A549 (cell line): ENCODE data around the gene CEP164. TPM values are rescaled to one million over a fixed set of nuclear protein-coding genes. Genes with fewer than 3 reads are reported as not detected.
A peak's percentile ranks its signal among the peaks of the same experiment; 100 is the strongest.

Experiments used
- ATAC-seq, 2 experiments: fragments of 200-7000 bp in 1 of 2; fragments of >200 bp in 1 of 2; cut with Nextera tagmentation in 1 of 2; cut with Tn5 transposase in 1 of 2; 3 replicates each; pipeline versions ENCODE4 v1.8.0 to v1.9.1; 2018 to 2020; ENCODE audit warnings: mild to moderate bottlenecking in 1 of 2, moderate library complexity in 1 of 2
- CTCF ChIA-PET: fragments of 300-600 bp; sonication (Branson Sonifier 250); formaldehyde crosslinking; extraction: SDS; loops from one replicate; lab custom pipeline; 2021; ENCODE audit warnings: antibody characterized with exemption, inconsistent platforms; lab: Yijun Ruan, JAX
- POLR2A ChIA-PET: fragments of 350-600 bp; formaldehyde crosslinking; extraction: SDS; loops from one replicate; lab custom pipeline; 2021; ENCODE audit warnings: antibody characterized with exemption, inconsistent platforms; lab: Yijun Ruan, JAX
- DNase-seq, 2 experiments: peaks; one replicate each; pipeline versions ENCODE4 v3.0.0 to v3.0.0-alpha.2; 2011 to 2016; ENCODE audit warnings: low read depth in 1 of 2, low spot score in 1 of 2
- FAIRE-seq: peaks from 2 replicates; lab custom pipeline; 2011; peaks lifted over from hg19 to GRCh38; lab: Jason Lieb, UNC
- H3K27ac ChIP-seq, 2 experiments: fragments of >200 bp; sonication (Bioruptor Twin); formaldehyde crosslinking; 3 replicates each; pipeline ENCODE4 v1.5.1; 2016 to 2017
- H3K4me1 ChIP-seq: fragments of >200 bp; sonication (Bioruptor Twin); formaldehyde crosslinking; 3 replicates; pipeline ENCODE4 v1.6.1; 2016
- H3K4me2 ChIP-seq: fragments of >200 bp; sonication (Bioruptor Twin); formaldehyde crosslinking; 3 replicates; pipeline ENCODE4 v1.6.1; 2016
- H3K4me3 ChIP-seq: fragments of >200 bp; sonication (Bioruptor Twin); formaldehyde crosslinking; 3 replicates; pipeline ENCODE4 v1.5.1; 2016
- H3K9me3 ChIP-seq: fragments of >200 bp; sonication (Bioruptor Twin); formaldehyde crosslinking; 3 replicates; pipeline ENCODE4 v1.6.1; 2016
- BHLHE40 ChIP-seq: IDR thresholded peaks from 2 replicates; pipeline ENCODE4 v1.6.1; 2012; ENCODE audit warnings: low read depth, low read length, inconsistent platforms
- CEBPB ChIP-seq, 2 experiments: fragments of >200 bp in 1 of 2; sonication (Bioruptor Twin) in 1 of 2; formaldehyde crosslinking in 1 of 2; IDR thresholded peaks; 2 replicates each; pipeline ENCODE4 v1.6.1; 2012 to 2016
- CHD2 ChIP-seq: fragments of 150-350 bp; IDR thresholded peaks from 2 replicates; pipeline ENCODE4 v1.6.1; 2014; ENCODE audit warnings: low read length; ENCODE audit not compliant: partially characterized antibody
- CTCF ChIP-seq: fragments of >200 bp; sonication (Bioruptor Twin); formaldehyde crosslinking; IDR thresholded peaks from 3 replicates; pipeline ENCODE4 v1.5.1; 2016
- EHMT2 ChIP-seq: fragments of 200-600 bp; sonication (generic); IDR thresholded peaks from 2 replicates; pipeline ENCODE4 v1.6.1; 2016; ENCODE audit warnings: antibody characterized with exemption, low read depth, mild to moderate bottlenecking, moderate library complexity
- FOXS1 ChIP-seq: fragments of 250-450 bp; sonication (Bioruptor Pico); IDR thresholded peaks from 2 replicates; pipeline ENCODE4 v1.5.0; 2020; ENCODE audit warnings: mild to moderate bottlenecking, moderate library complexity
- HDAC2 ChIP-seq: fragments of 200-600 bp; sonication (generic); IDR thresholded peaks from 2 replicates; pipeline ENCODE4 v1.6.1; 2016
- HEYL ChIP-seq: fragments of 250-450 bp; sonication (Bioruptor Pico); IDR thresholded peaks from 2 replicates; pipeline ENCODE4 v1.8.0; 2021; ENCODE audit warnings: mild to moderate bottlenecking, moderate library complexity
- MYC ChIP-seq: IDR thresholded peaks from 2 replicates; pipeline ENCODE4 v1.6.1; 2012; ENCODE audit warnings: mild to moderate bottlenecking, inconsistent platforms, low read length, improper control_type of control experiment, borderline replicate concordance
- NR3C1 ChIP-seq: fragments of >200 bp; sonication (Bioruptor Twin); formaldehyde crosslinking; IDR thresholded peaks from 3 replicates; pipeline ENCODE4 v1.6.1; 2017
- PHF8 ChIP-seq: fragments of 200-600 bp; sonication (generic); IDR thresholded peaks from 2 replicates; pipeline ENCODE4 v1.6.1; 2016; ENCODE audit warnings: low read depth, mild to moderate bottlenecking, antibody characterized with exemption, moderate library complexity, borderline replicate concordance
- POLR2A ChIP-seq: IDR thresholded peaks from 2 replicates; pipeline ENCODE4 v1.6.1; 2012; ENCODE audit warnings: mild to moderate bottlenecking, low read length
- POLR2AphosphoS2 ChIP-seq: conservative IDR thresholded peaks from 2 replicates; pipeline ENCODE4 v1.6.1; 2012; ENCODE audit warnings: low read length, improper control_type of control experiment, inconsistent platforms
- RAD21 ChIP-seq, 2 experiments: fragments of >200 bp in 1 of 2; sonication (Bioruptor Twin) in 1 of 2; formaldehyde crosslinking in 1 of 2; IDR thresholded peaks in 1 of 2; conservative IDR thresholded peaks in 1 of 2; 2 replicates in 1 of 2; 3 replicates in 1 of 2; pipeline ENCODE4 v1.6.1; 2012 to 2018; ENCODE audit warnings: inconsistent platforms in 1 of 2
- ZC3H11A ChIP-seq: fragments of 450-650 bp; IDR thresholded peaks from 2 replicates; pipeline ENCODE4 v1.6.1; 2014; ENCODE audit warnings: antibody characterized with exemption, mild to moderate bottlenecking
- WGBS: methylation state at CpG from one replicate; pipeline ENCODE4 v1.1.6; 2017; ENCODE audit errors: missing lambda C conversion rate; 5-methylcytosine and 5-hydroxymethylcytosine counted together
- polyA plus RNA-seq, 4 experiments: library from polyadenylated mRNA; depleted of rRNA in 3 of 4; stranded (reverse); fragments of >200 nt; fragmentation: RNase III in 1 of 4; extraction: RNeasy Plus Mini Kit Qiagen cat#74134 plus additional on column Dnase treatment in 1 of 4; gene quantifications; 2 replicates in 3 of 4; 3 replicates in 1 of 4; pipeline ENCODE4 v1.2.3, GENCODE V29; 2011 to 2017
- TF ChIP-seq, protein P1 (sequence below): fragments of 250-450 bp; sonication (Bioruptor Pico); IDR thresholded peaks from 2 replicates; pipeline ENCODE4 v1.5.0; 2020; ENCODE audit warnings: low read depth, mild to moderate bottlenecking, moderate library complexity
- TF ChIP-seq, protein P2 (sequence below): fragments of 200-600 bp; sonication (generic); IDR thresholded peaks from 2 replicates; pipeline ENCODE4 v1.6.1; 2016; ENCODE audit warnings: antibody characterized with exemption, mild to moderate bottlenecking, moderate library complexity
- TF ChIP-seq, protein P3 (sequence below): IDR thresholded peaks from 2 replicates; pipeline ENCODE4 v1.6.1; 2012

The CEP164 gene
- polyA plus RNA-seq, 2 of the 4 experiments (the other 2 are of a cell fraction) = 17.4 to 19.6 TPM

- no peak for DNase-seq
- POLR2A ChIA-PET = no interaction called here
- no peak for TF ChIP-seq CTCF
- TF ChIP-seq NR3C1 = no peak
Measured at GRCh38 chr11:117314840-117315239, 12.8 kb upstream of the CEP164 start.

DNA sequence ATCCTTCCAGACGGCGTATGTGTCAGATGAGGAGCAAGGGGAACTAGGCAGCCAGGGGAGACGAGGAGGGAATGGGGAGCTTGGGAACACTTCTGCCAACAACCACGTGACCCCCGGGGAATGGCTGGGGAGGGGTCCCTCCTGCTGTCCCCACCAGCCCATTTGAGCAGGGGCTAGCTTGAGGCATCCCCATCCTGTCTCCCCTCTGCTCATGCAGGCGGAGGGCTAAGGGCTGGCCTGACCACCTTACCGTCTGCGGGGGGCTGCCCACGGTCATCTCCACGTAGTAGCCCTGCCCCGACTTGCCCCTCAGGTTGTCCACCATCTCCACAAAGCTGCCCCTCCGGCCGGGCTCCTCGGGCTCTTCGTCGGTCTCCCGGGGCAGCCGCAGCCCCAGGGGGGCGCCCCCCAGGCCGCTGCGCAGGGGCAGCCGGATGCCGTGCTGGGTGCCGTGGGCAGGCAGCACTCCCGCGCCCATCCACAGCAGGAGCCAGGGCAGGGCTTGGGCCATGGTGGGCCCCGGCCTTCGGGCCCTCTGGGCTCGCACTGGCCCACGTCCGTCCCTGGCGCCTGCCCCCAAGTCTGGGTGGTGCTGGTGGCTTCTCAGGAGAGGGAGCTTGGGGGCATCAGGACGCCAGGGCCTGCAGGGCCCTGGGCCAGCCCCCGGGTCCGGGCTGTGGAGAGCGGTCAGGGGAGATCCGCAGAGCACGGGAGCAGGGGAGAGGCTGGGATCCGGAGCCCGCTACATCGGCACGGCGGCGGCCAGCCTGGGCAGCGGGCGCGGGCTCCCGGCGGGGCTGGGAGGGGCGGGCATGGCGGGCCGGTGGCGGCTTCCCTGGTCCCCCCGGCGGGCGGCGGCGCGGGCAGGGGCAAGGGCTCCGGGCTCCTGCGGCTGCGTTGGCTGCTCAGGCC, 12.1 kb upstream of the CEP164 start:
- 32% methylated on average over 20 of the region's 62 CpGs for WGBS
- no peaks in the 10 kb centered on the region for H3K4me1 ChIP-seq
- peak overlapping the region; percentile 65 for H3K4me2 ChIP-seq
- DNase-seq = no peak
- CTCF ChIA-PET = interaction anchor here (0.7 to 1.5 kb wide), 4 partner anchors 12 to 75 kb away, joined by 3 read pairs; partner anchors contain the start of gene CEP164
- POLR2A ChIA-PET = no interaction called here
- H3K4me3 ChIP-seq = peak overlapping the region; percentile 70
- peak; percentile 56 to 74 for ATAC-seq
- TF ChIP-seq POLR2A (no peak), POLR2AphosphoS2 (no peak), FOXS1 (no peak), HEYL (CRISPR knock-in tag) (no peak), BHLHE40 (no peak), MYC (no peak), CHD2 (no peak)
- TF ChIP-seq, protein P1, sequence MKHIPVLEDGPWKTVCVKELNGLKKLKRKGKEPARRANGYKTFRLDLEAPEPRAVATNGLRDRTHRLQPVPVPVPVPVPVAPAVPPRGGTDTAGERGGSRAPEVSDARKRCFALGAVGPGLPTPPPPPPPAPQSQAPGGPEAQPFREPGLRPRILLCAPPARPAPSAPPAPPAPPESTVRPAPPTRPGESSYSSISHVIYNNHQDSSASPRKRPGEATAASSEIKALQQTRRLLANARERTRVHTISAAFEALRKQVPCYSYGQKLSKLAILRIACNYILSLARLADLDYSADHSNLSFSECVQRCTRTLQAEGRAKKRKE (CRISPR knock-in tag) = no peak
- TF ChIP-seq, protein P2, sequence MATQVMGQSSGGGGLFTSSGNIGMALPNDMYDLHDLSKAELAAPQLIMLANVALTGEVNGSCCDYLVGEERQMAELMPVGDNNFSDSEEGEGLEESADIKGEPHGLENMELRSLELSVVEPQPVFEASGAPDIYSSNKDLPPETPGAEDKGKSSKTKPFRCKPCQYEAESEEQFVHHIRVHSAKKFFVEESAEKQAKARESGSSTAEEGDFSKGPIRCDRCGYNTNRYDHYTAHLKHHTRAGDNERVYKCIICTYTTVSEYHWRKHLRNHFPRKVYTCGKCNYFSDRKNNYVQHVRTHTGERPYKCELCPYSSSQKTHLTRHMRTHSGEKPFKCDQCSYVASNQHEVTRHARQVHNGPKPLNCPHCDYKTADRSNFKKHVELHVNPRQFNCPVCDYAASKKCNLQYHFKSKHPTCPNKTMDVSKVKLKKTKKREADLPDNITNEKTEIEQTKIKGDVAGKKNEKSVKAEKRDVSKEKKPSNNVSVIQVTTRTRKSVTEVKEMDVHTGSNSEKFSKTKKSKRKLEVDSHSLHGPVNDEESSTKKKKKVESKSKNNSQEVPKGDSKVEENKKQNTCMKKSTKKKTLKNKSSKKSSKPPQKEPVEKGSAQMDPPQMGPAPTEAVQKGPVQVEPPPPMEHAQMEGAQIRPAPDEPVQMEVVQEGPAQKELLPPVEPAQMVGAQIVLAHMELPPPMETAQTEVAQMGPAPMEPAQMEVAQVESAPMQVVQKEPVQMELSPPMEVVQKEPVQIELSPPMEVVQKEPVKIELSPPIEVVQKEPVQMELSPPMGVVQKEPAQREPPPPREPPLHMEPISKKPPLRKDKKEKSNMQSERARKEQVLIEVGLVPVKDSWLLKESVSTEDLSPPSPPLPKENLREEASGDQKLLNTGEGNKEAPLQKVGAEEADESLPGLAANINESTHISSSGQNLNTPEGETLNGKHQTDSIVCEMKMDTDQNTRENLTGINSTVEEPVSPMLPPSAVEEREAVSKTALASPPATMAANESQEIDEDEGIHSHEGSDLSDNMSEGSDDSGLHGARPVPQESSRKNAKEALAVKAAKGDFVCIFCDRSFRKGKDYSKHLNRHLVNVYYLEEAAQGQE = no peak
- no peaks in the 10 kb centered on the region for H3K9me3 ChIP-seq
- H3K27ac ChIP-seq = peak overlapping the region; percentile 57 to 89; a peak in 5 of 6 replicates
- no peak for FAIRE-seq

More at GRCh38 chr11:117314840-117315239, 12.8 kb upstream of the CEP164 start:
- no peaks in the 10 kb centered on the region for H3K9me3 ChIP-seq
- FAIRE-seq (no peak), ATAC-seq (no peak)
- H3K4me2 ChIP-seq = peak overlapping the region; percentile 65
- H3K27ac ChIP-seq = no peak overlapping the region; a peak in 1 of 6 replicates
- CTCF ChIA-PET = interaction anchor here (1.5 kb wide), 1 partner anchor 16 kb away, joined by 3 read pairs; no protein-coding TSS in a partner anchor
- H3K4me1 ChIP-seq = no peaks in the 10 kb centered on the region
- 87% methylated on average over 7 of the region's 10 CpGs for WGBS
- no peak overlapping the region for H3K4me3 ChIP-seq

DNA sequence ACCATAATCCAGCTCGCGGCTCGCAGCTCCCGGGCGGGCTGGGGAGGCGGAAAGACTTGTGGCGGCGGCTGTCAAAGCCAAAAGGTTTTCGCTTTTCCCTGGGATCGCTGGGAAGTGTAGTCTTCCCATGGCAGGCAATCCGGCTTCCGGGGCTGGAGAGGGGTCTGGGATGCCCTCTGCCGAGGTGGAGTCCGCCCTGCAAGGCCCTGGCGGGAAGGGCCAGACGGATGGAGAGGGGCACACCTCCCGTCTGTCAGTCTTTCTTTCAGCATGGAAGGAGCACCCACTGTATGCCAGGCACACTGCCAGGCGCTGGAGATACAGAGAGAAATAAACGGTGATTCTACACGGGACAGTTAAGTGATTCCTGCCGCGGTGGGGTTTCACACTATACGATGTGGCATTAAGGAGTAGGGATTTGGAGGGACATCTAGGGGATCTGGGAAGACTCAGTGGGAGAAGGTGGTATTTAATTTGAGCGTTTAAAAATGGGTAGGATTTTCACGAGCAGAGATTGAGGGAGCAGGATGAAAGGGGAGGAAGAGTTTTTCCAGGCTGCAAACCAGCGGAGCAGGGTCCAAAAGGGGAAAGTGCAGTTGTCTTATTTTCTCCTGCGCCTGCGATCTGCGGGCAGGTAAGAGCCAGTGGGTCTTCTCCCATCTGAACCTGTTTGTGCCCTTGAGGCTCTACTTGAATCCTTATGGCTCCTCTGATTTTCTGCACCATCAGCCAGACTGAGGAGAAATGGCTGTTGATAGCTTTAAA, 11.3 kb upstream of the CEP164 start, which contains the start of gene BACE1:
TSS of gene BACE1 (minus strand) at position 60 of the 765 bp plus-strand sequence. CDS start 461 bp downstream, outside the sequence.
- Histone ChIP-seq H3K4me3 (peak within 1 kb of the TSS; percentile 70), H3K4me2 (peak within 1 kb of the TSS; percentile 65), H3K9me3 (no peaks in the 10 kb centered on the region), H3K27ac (peak within 1 kb of the TSS; percentile 57 to 89; a peak in 5 of 6 replicates), H3K4me1 (no peaks in the 10 kb centered on the region)
- ChIA-PET POLR2A (no interaction called here), CTCF (interaction anchor here (0.6 to 1.5 kb wide), 5 partner anchors 11 to 91 kb away, joined by 3 read pairs; partner anchors contain the start of gene CEP164)
- 18% methylated on average over 22 of the region's 29 CpGs for WGBS
- peak; percentile 69 to 81 for DNase-seq
- no peak for FAIRE-seq
- ATAC-seq = peak; percentile 98 to 99
- TF ChIP-seq HDAC2 = no peak
- peak; percentile 14 to 24; a peak in 1 of 5 replicates for TF ChIP-seq RAD21 (conservative IDR thresholded peaks at IDR 0.05 in 1 of 2, IDR thresholded peaks at IDR 0.05 in 1 of 2)
- TF ChIP-seq EHMT2 = no peak
- peak; percentile 20; the same call in 1 of the 3 replicates for TF ChIP-seq CTCF
- TF ChIP-seq, protein P1 (CRISPR knock-in tag) = no peak
- no peak for TF ChIP-seq PHF8
- no peak for TF ChIP-seq CEBPB (IDR thresholded peaks at IDR 0.05)
- TF ChIP-seq, protein P3, sequence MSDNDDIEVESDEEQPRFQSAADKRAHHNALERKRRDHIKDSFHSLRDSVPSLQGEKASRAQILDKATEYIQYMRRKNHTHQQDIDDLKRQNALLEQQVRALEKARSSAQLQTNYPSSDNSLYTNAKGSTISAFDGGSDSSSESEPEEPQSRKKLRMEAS = 0 out of 2 replicates have a peak, but pooled peaks have one; percentile 15
- TF ChIP-seq ZC3H11A = no peak
